HCT116 (cell line): ENCODE data around the gene PHF11.

Source experiments
- CEBPB ChIP-seq: IDR thresholded peaks from 2 replicates; pipeline ENCODE4 v1.6.1; 2012; ENCODE audit warnings: low read depth
- EZH2 ChIP-seq: fragments of 200-600 bp; sonication (generic); IDR thresholded peaks from 2 replicates; pipeline ENCODE4 v1.6.1; 2017; ENCODE audit warnings: antibody characterized with exemption, mixed run types
- EZH2phosphoT487 ChIP-seq: fragments of 200-600 bp; IDR thresholded peaks from 2 replicates; pipeline ENCODE4 v1.6.1; 2018; ENCODE audit warnings: antibody characterized with exemption, borderline replicate concordance
- FOSL1 ChIP-seq: IDR thresholded peaks from 2 replicates; pipeline ENCODE4 v1.6.1; 2012; ENCODE audit warnings: low read depth
- POLR2A ChIP-seq: IDR thresholded peaks from 2 replicates; pipeline ENCODE4 v1.7.0; 2011; ENCODE audit warnings: borderline replicate concordance; ENCODE audit not compliant: insufficient read depth, insufficient read length; ENCODE audit errors: extremely low read depth
- POLR2AphosphoS5 ChIP-seq: IDR thresholded peaks from 2 replicates; pipeline ENCODE4 v1.6.1; 2011; ENCODE audit warnings: mild to moderate bottlenecking, low read depth, low read length, moderate library complexity
- RAD21 ChIP-seq: IDR thresholded peaks from 2 replicates; pipeline ENCODE4 v1.6.1; 2012; ENCODE audit warnings: low read depth, mild to moderate bottlenecking
- TF ChIP-seq, protein P1 (sequence below), 3 experiments: fragments of 200-600 bp in 1 of 3; sonication (generic) in 1 of 3; IDR thresholded peaks in 2 of 3; conservative IDR thresholded peaks in 1 of 3; 2 replicates each; pipeline ENCODE4 v1.5.1; 2012 to 2017; ENCODE audit warnings: low read depth in 2 of 3, low read length in 2 of 3, antibody characterized with exemption in 1 of 3, borderline replicate concordance in 1 of 3, control low read depth in 1 of 3, mild to moderate bottlenecking in 1 of 3, mixed read lengths in 1 of 3, mixed run types in 1 of 3, moderate library complexity in 1 of 3; ENCODE audit not compliant: insufficient read depth in 1 of 3
- TF ChIP-seq, protein P2 (sequence below): IDR thresholded peaks from 2 replicates; pipeline ENCODE4 v1.6.1; 2012; ENCODE audit warnings: low read depth
- TF ChIP-seq, protein P3 (sequence below): IDR thresholded peaks from 2 replicates; pipeline ENCODE4 v1.6.1; 2012
- TF ChIP-seq, protein P4 (sequence below): IDR thresholded peaks from 2 replicates; pipeline ENCODE4 v1.6.1; 2011; ENCODE audit warnings: mild to moderate bottlenecking, low read length, moderate library complexity; ENCODE audit not compliant: insufficient replicate concordance; ENCODE audit errors: extremely low read depth

DNA sequence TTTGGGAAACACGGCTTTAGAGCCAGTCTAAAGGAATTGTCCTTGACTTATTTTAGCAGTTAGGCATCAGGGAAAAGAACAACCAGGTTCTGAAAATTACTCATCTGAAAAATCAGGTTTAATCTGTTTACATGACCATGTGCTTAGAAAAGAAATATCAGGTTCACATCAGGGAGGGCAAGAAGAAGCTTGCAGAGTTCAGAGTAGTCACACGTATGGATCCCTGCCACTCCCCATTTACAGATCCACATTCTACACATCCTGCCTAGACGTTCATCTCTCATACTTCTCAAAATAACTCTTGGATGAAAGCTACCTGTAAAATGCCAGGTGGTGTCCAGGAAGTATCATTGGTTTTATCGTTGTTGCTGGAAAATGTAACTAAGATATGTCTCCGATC is 14.0 kb upstream of the PHF11 start:
- TF ChIP-seq POLR2AphosphoS5 (no peak), RAD21 (no peak), EZH2 (no peak), POLR2A (no peak), EZH2phosphoT487 (no peak), FOSL1 (no peak), CEBPB (no peak)
- TF ChIP-seq, protein P1, sequence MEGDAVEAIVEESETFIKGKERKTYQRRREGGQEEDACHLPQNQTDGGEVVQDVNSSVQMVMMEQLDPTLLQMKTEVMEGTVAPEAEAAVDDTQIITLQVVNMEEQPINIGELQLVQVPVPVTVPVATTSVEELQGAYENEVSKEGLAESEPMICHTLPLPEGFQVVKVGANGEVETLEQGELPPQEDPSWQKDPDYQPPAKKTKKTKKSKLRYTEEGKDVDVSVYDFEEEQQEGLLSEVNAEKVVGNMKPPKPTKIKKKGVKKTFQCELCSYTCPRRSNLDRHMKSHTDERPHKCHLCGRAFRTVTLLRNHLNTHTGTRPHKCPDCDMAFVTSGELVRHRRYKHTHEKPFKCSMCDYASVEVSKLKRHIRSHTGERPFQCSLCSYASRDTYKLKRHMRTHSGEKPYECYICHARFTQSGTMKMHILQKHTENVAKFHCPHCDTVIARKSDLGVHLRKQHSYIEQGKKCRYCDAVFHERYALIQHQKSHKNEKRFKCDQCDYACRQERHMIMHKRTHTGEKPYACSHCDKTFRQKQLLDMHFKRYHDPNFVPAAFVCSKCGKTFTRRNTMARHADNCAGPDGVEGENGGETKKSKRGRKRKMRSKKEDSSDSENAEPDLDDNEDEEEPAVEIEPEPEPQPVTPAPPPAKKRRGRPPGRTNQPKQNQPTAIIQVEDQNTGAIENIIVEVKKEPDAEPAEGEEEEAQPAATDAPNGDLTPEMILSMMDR (IDR thresholded peaks at IDR 0.05 in 2 of 3, conservative IDR thresholded peaks at IDR 0.05 in 1 of 3; ENCODE audit: borderline replicate concordance in 1 of 3, insufficient read depth in 1 of 3, low read depth in 2 of 3, low read length in 2 of 3): no peak
- TF ChIP-seq, protein P2, sequence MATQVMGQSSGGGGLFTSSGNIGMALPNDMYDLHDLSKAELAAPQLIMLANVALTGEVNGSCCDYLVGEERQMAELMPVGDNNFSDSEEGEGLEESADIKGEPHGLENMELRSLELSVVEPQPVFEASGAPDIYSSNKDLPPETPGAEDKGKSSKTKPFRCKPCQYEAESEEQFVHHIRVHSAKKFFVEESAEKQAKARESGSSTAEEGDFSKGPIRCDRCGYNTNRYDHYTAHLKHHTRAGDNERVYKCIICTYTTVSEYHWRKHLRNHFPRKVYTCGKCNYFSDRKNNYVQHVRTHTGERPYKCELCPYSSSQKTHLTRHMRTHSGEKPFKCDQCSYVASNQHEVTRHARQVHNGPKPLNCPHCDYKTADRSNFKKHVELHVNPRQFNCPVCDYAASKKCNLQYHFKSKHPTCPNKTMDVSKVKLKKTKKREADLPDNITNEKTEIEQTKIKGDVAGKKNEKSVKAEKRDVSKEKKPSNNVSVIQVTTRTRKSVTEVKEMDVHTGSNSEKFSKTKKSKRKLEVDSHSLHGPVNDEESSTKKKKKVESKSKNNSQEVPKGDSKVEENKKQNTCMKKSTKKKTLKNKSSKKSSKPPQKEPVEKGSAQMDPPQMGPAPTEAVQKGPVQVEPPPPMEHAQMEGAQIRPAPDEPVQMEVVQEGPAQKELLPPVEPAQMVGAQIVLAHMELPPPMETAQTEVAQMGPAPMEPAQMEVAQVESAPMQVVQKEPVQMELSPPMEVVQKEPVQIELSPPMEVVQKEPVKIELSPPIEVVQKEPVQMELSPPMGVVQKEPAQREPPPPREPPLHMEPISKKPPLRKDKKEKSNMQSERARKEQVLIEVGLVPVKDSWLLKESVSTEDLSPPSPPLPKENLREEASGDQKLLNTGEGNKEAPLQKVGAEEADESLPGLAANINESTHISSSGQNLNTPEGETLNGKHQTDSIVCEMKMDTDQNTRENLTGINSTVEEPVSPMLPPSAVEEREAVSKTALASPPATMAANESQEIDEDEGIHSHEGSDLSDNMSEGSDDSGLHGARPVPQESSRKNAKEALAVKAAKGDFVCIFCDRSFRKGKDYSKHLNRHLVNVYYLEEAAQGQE: no peak
- TF ChIP-seq, protein P3, sequence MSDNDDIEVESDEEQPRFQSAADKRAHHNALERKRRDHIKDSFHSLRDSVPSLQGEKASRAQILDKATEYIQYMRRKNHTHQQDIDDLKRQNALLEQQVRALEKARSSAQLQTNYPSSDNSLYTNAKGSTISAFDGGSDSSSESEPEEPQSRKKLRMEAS: no peak
- TF ChIP-seq, protein P4, sequence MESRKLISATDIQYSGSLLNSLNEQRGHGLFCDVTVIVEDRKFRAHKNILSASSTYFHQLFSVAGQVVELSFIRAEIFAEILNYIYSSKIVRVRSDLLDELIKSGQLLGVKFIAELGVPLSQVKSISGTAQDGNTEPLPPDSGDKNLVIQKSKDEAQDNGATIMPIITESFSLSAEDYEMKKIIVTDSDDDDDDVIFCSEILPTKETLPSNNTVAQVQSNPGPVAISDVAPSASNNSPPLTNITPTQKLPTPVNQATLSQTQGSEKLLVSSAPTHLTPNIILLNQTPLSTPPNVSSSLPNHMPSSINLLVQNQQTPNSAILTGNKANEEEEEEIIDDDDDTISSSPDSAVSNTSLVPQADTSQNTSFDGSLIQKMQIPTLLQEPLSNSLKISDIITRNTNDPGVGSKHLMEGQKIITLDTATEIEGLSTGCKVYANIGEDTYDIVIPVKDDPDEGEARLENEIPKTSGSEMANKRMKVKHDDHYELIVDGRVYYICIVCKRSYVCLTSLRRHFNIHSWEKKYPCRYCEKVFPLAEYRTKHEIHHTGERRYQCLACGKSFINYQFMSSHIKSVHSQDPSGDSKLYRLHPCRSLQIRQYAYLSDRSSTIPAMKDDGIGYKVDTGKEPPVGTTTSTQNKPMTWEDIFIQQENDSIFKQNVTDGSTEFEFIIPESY: no peak
